ENCODE results near the gene SDCCAG8.

DNA sequence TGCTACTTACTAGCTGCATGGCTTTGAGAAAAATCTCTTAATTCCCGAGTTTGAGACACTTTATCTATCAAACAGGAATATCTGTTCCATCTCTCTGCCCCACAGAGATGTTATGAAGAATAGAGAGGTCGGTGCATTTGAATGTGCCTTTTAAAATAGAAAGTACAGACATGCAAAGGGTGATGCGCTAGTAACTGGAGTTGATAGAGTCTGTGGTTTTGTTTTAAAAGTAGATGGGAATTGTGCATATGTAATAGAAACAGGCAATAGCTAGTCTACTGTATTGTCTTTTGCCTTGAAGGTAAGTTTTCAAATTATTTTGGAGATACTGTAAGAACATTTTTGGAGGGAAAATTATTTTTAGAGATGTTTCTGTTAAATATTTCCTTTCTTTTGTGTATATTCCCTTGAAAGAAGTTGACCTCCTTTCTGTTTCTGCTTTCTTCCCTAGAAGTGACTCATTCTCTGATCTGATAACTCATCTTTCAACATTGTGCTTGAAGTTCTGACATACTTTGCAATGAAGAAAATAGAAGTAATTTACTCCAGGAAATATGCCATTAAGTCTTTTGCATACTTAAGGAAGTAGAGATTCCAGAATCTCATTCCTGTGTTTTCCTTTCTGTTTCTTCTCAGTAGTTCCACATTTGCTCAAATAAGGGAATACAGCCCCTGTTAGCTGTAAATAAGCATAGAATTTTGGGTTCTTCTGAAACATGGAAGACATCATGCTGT lies 151.6 kb downstream of the SDCCAG8 start:
- TF ChIP-seq GATA3 (IDR thresholded peaks at IDR 0.05; ENCODE audit: low read depth, low read length) = no peak
- TF ChIP-seq GATA2 (IDR thresholded peaks at IDR 0.05; ENCODE audit: low read depth, low read length) = no peak

Data from SH-SY5Y (cell line).